Hippocampal formation (tissue), 2 donors: Measurements from ENCODE around the gene PDE9A.

ENCODE experiments used
- DNase-seq, 2 donors: peaks; one replicate each; lab custom pipeline; 2025; lab: John Stamatoyannopoulos, UW

The PDE9A gene

DNA sequence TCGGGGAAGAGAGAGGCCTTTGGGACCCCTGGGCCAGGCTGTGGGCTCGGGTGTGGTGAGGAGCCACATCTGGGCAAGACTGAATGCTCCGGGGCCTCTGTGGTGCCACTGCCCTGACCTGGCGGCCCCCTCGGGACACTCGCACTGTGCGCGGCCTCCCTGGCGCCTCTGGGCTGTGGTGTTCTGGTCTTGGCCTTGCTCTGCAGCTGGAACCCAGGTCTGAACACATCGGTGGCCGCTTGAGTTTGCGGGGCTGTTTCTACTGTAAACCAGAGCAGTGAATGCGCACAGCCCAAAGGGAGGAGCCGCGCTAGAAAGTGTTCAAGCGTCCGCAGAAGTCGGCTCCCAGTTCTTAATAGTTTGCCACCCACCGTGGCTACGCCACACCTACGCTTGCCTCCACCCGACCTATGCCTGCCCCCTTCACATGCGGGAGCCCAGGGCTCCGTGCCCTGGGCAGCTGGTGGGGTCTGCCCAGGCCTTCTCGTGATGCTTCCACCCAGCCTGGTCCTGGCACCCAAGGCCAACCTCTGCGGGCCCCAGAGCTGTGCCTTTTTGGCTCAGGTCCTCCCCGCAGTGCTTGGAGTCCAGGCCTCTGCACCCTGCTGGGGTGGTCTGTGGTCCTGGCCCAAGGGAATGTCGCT, 4.4 kb downstream of the PDE9A start:
- no peak for DNase-seq

- no peak for DNase-seq
Observed at GRCh38 chr21:42658320-42659105, 5.1 kb downstream of the PDE9A start.

- DNase-seq = no peak
Observed at GRCh38 chr21:42659416-42660117, 6.1 kb downstream of the PDE9A start.

GRCh38 chr21:42660118-42660470, 6.7 kb downstream of the PDE9A start:
- no peak for DNase-seq

- no peak for DNase-seq
Observed at GRCh38 chr21:42661688-42662429, 8.4 kb downstream of the PDE9A start.

GRCh38 chr21:42662430-42663199, 9.2 kb downstream of the PDE9A start:
- no peak for DNase-seq

DNA sequence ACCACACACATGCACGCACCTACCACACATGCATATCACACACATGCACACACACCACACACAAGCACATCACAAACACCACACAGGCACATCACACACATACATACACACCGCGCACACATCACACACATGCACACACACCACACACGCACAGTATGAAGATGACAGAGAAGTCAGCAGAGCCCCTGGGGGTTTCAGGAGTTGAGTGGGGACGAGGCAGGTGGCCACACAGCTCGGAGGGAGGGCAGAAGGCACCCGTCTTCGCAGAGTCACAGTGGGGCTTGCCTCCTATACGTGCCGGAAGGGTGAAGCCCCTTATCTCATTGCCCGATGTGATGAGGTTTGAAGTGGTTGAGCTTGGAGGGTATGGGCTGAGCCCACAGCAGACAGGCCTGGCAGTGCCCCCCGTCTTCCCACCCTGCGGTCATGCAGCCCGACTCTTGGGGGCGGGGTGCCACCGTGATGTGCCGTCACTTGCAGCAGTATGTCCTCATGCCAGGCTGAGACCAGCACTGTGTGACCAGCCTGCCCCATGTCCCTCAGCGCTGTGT, 9.9 kb downstream of the PDE9A start:
- no peak for DNase-seq

DNA sequence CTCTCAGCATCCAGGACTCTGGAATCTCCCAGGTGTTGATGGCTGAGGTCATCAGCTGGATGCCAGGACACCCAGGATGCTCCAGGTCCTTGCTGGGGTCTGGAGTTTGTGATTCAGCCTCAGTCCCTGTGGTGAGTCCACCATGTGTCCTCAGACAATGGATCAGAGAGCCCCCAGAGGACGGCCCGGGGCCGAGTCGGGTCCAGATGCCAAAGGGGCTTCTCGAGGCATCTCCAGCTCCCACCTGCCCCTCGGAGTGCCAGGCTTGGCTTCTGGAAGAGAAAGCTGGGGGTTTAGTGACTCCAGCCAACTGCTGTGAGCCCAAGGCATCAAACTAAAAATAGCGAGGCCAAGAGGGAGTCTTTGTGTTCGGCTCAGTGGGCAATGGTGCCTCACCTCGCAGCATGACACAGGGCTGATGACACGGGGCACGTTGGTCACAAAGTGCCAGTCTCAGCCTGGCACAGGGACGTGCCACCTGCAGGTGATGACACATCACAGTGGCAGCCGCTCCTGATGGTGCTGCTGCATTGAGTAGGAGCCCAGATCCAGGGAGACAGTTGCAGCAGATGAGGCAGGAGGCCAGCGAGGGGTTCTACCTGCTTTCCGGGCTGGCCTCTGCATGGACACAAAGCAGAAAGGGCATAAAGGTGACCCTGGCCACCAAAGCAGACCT, 10.6 kb downstream of the PDE9A start:
- no peak for DNase-seq

DNA sequence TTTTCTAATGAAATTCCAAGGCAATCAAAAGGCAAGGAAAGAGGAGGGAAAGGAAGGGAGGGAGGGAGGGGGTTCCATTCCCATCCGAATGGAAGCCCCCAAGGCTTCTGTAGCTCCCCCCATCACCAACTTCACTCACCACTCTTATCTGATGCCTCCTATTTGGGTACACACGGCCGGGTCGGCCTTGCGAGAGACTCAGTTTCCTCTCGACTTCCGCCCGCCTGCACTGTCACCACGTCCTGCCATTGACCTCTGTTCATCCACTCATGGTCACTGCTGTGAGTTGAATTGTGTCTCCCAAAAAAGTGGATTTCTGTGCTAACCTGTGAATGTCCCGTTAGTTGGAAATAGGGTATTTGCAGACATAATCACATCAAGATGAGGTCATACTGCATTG, 11.2 kb downstream of the PDE9A start:
- DNase-seq = no peak

- no peak for DNase-seq
Observed at GRCh38 chr21:42665026-42665425, 11.6 kb downstream of the PDE9A start.

DNA sequence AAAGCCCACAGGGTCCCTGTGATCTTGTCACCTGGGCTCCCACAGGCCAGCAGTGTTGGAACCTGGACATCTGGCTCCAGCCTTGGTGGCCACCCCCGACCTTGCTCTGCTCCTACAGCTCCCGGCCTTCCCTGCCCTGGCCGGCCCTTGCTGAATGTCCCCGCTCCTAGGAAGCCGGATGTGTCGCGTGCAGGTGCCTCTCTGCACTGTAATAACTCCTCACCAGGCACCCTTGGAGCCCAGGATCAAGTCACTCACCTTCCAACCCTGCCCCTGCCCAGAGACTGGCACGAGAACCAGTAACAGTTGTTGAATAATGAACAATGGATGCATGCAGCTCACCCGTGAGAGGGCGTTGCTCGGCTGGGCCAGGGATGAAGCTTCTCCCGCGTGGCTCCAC, 12.1 kb downstream of the PDE9A start:
- DNase-seq = no peak

DNA sequence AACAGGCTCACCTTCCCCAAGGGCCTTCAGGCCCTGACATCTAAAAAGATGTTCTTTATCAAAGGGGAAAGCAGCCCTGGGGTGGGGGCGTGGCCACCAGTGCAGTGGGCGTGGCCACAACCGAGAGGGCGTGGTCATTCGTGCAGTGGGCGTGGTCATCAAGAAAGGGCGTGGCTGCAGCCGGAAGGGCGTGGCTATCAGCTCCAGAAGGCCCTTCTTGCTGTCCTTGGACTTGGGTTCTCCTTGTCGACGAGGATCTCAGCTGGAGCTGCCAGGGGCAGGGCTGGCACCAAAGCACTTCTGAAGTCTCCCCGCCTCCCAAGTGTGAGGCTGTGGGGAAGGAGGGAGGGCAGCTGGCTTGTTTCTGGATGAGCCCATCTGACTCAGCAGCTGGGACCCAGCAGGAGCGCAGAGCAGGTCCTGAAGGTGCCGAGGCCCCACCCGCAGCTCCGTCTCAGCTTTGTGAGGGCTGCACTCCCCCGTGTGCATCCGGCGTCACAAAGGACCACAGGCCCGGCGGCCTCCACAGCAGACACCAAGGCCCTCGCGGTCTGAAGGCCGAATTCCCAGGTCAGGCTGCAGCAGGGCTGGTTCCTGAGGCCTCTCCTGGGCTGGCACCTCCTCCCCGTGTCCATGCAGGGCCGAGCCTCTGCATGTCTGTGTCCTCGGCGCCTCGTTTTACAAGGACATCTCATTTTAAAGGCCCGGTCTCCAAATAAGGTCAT, 12.8 kb downstream of the PDE9A start:
- no peak for DNase-seq

- DNase-seq = peak; percentile 67 to 74
Observed at GRCh38 chr21:42666925-42667324, 13.5 kb downstream of the PDE9A start.

DNA sequence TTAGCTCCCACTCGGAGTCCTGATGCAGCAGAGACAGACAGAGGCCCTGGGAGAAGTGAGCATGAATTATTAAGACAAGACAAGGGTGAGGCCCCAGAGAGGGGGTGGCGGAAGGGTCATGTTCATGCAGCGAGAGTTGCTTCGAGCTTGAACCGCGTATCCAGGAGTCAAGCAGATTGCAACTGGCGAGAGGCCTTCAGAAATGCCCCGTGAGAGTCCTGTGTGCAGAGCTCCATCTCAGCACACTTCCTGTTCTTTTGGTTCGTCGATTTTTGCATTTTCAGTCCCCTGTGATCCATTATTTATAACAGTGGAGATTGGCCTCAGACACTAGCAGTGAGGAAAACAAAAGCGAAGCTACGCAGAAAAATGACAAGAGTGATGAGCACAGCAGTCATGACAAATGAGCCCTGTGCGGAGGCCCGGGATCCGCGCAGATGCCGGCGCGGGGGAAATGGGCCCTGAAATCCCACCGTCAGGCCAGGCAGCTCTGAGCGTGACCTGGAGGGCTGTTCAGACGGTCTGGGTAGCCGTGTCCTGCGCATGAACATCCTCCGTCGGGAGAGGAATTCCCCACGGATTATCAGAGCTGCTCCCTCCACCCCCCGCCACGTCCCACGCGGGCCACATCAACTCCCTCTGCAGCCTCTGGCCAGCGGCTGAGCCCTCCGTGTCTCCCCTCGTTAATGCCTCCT, 15.0 kb downstream of the PDE9A start:
- no peak for DNase-seq

DNA sequence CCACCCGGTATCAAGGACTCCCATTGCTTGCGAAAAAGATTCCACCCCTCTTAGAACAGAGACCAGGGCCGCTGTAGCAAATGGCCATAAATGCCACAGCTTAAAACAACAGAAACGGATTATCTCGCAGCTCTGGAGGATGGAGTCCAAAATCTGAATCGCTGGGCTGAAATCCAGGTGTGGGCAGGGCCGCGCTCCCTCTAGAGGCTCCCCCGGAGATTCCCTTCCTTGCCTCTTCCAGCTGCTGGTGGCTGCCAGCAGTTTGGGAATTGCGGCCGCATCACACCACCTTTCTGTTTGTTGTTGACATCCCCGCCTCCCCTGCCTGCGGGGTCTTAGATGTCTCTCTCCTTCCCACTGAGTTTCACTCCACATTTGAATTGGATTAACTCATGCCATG, 15.6 kb downstream of the PDE9A start:
- DNase-seq = no peak

DNA sequence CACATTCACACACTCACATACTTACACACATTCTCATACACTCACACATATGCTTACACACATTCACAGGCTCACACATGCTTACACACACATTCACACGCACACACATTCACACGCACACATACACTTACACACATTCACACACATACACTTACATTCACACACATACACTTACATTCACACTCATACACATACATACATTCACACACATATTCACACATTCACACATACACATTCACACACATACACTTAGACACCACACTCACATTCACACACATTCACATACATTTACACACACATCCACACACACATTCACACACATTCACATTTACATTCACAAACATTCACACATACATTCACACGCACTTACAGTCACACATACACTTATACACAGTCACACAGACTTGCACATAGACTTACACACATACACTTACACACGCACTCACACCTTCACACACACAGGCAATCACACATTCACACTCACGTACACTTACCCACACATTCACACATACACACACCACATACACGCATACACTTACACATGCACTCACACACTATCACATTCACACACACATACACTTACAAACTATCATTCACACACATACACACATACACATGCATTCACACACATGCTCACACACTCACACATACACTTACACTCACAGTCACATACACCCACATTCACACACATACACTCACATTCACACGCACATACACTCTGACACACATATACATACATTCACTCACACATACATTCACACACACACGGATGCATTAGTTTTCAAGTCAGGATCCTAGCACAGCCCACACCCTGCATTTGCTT, 16.8 kb downstream of the PDE9A start:
- DNase-seq = no peak

GRCh38 chr21:42670884-42671283, 17.5 kb downstream of the PDE9A start:
- no peak for DNase-seq

DNA sequence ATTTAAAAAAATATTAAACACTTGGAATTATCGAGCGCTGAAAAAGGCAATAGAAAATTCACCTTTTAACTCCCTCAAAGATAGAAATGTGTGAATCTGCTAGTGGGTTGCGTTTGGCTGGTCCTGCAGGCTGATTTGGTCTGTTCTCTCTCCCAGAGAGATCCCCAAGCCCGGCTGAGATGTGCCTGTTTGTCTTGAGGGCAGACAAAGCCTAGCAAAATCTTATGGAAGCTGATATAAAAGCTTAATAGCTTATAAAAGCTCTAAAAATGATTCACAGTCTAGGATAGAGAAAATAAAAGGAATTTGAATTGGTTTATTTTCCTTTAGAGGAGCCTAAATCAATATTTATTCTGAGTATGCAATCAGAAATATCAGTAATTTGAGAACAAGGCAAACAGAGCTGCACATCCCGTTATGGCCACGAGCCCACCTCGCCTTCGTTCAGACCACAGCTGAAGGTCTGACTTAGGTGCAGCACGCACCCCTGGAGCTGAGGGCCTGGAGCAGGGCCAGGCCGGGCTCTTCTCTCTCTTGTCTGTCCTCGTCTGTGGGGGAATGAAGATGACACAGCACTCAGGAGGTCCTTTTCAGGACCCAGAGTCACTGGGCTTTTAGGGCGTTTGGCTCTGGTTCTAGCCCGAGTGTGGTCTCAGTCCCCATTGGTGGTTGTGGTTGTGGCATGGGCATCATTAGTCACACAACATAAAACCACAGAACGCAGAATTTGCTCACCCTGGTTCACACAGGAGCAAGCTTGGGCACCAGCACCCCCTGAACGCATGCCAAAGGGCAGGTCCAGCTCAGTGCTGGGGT, 18.6 kb downstream of the PDE9A start:
- DNase-seq = no peak
